ENCODE results near the gene OR13J1. TPM values are rescaled to one million over a fixed set of nuclear protein-coding genes. Genes with fewer than 3 reads are reported as not detected.

OR13J1 gene
- total RNA-seq, 1 donor, result not detected

GRCh38 chr9:35882263-35882848, 12.2 kb upstream of the OR13J1 start:
- Histone ChIP-seq H3K9me3 (ENCODE audit: low read depth, low read length) (peaks cover 7% of the 10 kb centered on the region), H3K27me3 (ENCODE audit: insufficient read depth, low read length) (peaks cover 14% of the 10 kb centered on the region)

GRCh38 chr9:35872505-35872904, 2.3 kb upstream of the OR13J1 start:
- peaks cover 19% of the 10 kb centered on the region for H3K9me3 ChIP-seq (ENCODE audit: low read depth, low read length)

More at GRCh38 chr9:35882263-35882848, 12.2 kb upstream of the OR13J1 start:
- H3K4me1 ChIP-seq (ENCODE audit: insufficient read depth, low read length), result no peaks in the 10 kb centered on the region
- no peak overlapping the region for H3K4me3 ChIP-seq (ENCODE audit: low read length)

GRCh38 chr9:35871545-35871944, 1.3 kb upstream of the OR13J1 start:
- H3K4me3 ChIP-seq (ENCODE audit: low read length), result no peak overlapping the region
- H3K9me3 ChIP-seq (ENCODE audit: low read depth, low read length), result peaks cover 10% of the 10 kb centered on the region
- no peaks in the 10 kb centered on the region for H3K4me1 ChIP-seq (ENCODE audit: insufficient read depth, low read length)

More at GRCh38 chr9:35872505-35872904, 2.3 kb upstream of the OR13J1 start:
- H3K27me3 ChIP-seq (ENCODE audit: insufficient read depth, low read length), result peaks cover 24% of the 10 kb centered on the region
- no peaks in the 10 kb centered on the region for H3K4me1 ChIP-seq (ENCODE audit: insufficient read depth, low read length)
- H3K4me3 ChIP-seq (ENCODE audit: low read length), result no peak overlapping the region

DNA sequence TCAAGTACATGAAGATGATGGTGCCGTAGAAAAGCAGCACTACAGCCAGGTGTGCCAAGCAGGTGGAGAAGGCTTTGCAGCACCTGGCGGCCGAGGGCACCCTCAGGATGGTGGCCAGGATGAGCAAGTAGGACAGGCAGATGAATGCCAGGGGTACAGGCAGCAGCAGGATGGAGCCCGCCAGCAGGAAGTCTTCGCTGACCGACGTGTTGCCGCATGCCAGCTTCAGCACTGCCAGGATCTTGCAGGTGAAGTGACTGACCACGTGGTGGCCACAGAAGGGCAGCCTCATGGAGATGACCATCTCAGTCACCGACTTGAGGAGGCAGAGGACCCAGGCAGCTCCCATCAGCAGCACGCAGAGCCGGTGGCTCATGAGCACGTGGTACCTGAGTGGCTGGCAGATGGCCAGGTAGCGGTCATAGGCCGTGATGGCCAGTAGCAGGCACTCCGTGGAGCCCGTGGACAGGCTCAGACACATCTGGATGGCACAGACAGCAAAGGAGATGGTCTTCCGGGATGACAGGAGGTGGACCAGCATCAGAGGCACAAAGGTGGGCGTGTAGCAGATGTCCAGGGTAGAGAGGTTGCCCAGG, 482 bp downstream of the OR13J1 start:
- H3K4me3 ChIP-seq (ENCODE audit: low read length), result no peak overlapping the region

More at GRCh38 chr9:35871545-35871944, 1.3 kb upstream of the OR13J1 start:
- H3K27me3 ChIP-seq (ENCODE audit: insufficient read depth, low read length), result peaks cover 16% of the 10 kb centered on the region

DNA sequence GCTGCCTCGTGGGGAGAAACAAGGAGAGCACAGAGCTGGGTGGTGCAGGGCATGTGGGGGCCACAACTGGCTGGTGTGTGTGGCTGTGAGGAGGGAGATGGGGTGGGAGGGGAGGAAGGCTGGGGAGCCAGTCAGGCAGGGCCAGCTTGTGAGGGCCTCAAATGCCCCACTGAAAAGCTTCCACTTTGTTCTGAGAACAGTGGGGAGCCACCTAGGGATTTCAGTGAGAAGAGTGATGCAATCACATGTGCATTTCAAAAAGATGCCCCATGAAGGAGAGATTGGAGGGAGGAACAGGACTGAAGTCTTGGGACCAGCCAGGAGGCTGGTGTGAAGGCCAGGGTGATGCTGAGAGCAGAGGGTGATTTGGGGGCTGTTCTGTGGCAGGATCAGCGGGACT, 1.3 kb downstream of the OR13J1 start:
- H3K4me3 ChIP-seq (ENCODE audit: low read length), result no peak overlapping the region
- H3K9me3 ChIP-seq (ENCODE audit: low read depth, low read length), result no peaks in the 10 kb centered on the region
- no peaks in the 10 kb centered on the region for H3K27me3 ChIP-seq (ENCODE audit: insufficient read depth, low read length)
- H3K4me1 ChIP-seq (ENCODE audit: insufficient read depth, low read length), result no peaks in the 10 kb centered on the region

More for the DNA sequence above, 482 bp downstream of the OR13J1 start:
- no peaks in the 10 kb centered on the region for H3K9me3 ChIP-seq (ENCODE audit: low read depth, low read length)
- no peaks in the 10 kb centered on the region for H3K4me1 ChIP-seq (ENCODE audit: insufficient read depth, low read length)
- H3K27me3 ChIP-seq (ENCODE audit: insufficient read depth, low read length), result peaks cover under 1% of the 10 kb centered on the region

- Histone ChIP-seq H3K27me3 (ENCODE audit: insufficient read depth, low read length) (no peaks in the 10 kb centered on the region), H3K4me3 (ENCODE audit: low read length) (no peak overlapping the region), H3K9me3 (ENCODE audit: low read depth, low read length) (no peaks in the 10 kb centered on the region), H3K4me1 (ENCODE audit: insufficient read depth, low read length) (no peaks in the 10 kb centered on the region)
Measured at GRCh38 chr9:35867538-35867937, 2.7 kb downstream of the OR13J1 start.

DNA sequence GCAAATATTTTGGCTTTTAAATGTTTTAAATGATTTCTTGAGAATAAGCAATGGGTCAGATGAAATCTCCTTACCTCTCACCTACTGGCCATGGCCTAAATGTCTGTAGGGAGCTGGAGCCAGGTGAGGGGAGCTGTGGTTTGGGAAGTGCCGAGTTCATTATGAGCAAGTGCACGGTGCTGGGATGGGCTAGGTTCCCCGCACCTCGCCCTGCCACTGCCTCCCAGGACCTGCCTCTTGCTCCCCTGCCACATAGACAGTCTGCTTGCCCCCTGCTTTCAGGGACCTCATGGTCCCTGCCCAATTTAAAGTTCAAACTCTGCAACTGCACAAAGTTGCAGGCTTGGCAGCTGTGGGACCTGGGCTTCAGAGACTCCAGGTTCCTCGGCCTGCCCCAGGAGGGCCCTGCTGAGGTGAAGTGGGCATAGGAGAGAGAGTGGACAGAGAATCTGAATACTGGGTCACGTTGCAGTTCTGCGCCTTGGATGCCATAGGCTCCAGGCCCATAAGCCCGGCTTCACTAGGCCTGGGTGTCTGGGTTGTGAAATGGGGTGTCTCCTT, 5.4 kb downstream of the OR13J1 start:
- no peaks in the 10 kb centered on the region for H3K4me1 ChIP-seq (ENCODE audit: insufficient read depth, low read length)
- no peaks in the 10 kb centered on the region for H3K27me3 ChIP-seq (ENCODE audit: insufficient read depth, low read length)
- no peaks in the 10 kb centered on the region for H3K9me3 ChIP-seq (ENCODE audit: low read depth, low read length)
- no peak overlapping the region for H3K4me3 ChIP-seq (ENCODE audit: low read length)

DNA sequence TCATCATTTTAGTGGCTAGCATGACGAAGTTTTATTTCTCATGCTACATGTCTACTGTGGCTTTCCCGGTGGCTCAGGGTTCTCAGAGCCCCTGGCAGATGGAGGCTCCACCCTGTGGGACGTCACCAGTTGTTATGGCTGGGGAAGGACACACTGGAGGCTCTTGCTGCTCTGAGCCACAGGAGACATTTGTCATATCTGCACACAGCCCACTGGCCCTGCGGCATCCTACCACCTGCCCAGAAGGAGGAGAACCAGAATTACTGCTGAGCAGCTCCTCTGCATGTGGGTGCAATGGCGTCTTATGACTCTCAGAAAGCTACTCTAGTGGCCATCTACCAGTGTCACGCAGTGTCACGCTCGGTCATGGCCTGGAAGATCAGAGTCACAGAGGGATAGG, 6.6 kb downstream of the OR13J1 start:
- Histone ChIP-seq H3K27me3 (ENCODE audit: insufficient read depth, low read length) (no peaks in the 10 kb centered on the region), H3K9me3 (ENCODE audit: low read depth, low read length) (no peaks in the 10 kb centered on the region), H3K4me1 (ENCODE audit: insufficient read depth, low read length) (no peaks in the 10 kb centered on the region), H3K4me3 (ENCODE audit: low read length) (no peak overlapping the region)

GRCh38 chr9:35862328-35862727, 7.9 kb downstream of the OR13J1 start:
- Histone ChIP-seq H3K4me3 (ENCODE audit: low read length) (no peak overlapping the region), H3K27me3 (ENCODE audit: insufficient read depth, low read length) (no peaks in the 10 kb centered on the region), H3K9me3 (ENCODE audit: low read depth, low read length) (no peaks in the 10 kb centered on the region), H3K4me1 (ENCODE audit: insufficient read depth, low read length) (no peaks in the 10 kb centered on the region)

DNA sequence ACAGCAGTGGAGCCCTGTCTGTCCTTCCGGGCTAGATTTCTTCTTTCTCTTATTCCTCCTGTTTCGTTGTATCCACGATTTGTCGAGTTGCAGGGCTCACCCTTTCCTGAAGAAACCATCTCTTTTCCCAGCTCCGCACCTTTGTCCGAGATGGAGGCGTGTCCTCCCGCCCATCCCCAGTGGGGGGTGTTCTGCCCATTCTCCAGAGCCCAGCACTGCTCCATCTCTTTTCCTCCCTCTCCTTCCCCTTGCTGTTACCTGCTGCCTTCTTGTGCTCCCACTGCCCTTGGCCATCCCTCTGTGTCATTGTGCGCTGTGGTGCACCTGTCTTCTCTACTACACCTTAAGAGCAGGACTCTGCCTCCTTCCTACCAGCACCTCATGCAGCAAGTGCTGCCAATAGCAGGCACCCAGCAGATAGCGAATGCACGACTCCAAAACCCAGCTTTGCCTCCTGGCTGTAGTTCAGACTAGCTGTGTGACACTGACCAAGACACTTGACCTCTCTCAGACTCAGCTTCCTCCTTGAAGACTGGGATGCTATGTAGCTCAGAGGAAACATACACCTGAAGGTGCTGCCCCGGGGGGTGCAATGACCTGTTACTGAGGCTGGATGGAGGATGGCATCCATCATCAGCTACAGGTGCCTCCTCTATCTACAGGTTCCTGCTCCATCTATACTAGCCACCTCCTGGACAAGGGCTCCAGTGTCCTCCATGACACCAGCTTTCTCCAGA, 8.9 kb downstream of the OR13J1 start:
- Histone ChIP-seq H3K4me1 (ENCODE audit: insufficient read depth, low read length) (no peaks in the 10 kb centered on the region), H3K9me3 (ENCODE audit: low read depth, low read length) (no peaks in the 10 kb centered on the region), H3K4me3 (ENCODE audit: low read length) (no peak overlapping the region), H3K27me3 (ENCODE audit: insufficient read depth, low read length) (no peaks in the 10 kb centered on the region)

- H3K27me3 ChIP-seq (ENCODE audit: insufficient read depth, low read length), result peaks cover 6% of the 10 kb centered on the region
- no peak overlapping the region for H3K4me3 ChIP-seq (ENCODE audit: low read length)
- H3K9me3 ChIP-seq (ENCODE audit: low read depth, low read length), result no peaks in the 10 kb centered on the region
- H3K4me1 ChIP-seq (ENCODE audit: insufficient read depth, low read length), result no peaks in the 10 kb centered on the region
Measured at GRCh38 chr9:35859990-35860339, 10.2 kb downstream of the OR13J1 start.

DNA sequence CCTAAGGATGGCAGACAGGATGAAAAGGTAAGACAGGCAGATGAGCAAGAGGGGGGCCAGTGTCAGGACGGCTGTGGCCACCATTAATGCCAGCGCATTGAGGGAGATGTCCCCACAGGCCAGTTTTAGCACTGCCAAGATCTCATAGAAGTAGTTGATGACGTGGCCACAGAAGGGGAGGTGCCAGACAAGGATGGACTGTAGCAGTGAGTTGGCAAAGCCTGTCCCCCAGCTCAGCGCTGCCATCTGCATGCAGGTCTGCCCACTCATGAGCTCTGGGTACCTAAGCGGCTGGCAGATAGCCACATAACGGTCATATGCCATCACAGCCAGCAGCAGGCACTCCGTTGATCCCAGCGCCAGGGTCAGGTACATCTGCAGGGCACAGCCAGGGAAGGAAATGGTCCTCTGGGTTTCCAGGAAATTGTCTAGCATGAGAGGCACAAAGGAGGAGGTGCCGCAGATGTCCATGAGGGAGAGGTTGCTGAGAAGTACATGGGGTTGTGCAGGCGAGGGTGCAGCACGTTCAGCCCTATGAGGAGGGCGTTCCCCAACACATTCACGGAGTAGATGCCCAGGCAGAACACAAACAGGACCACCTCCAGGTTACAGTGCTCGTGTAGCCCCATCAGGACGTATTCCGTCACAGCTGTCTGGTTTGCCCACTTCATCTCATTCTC, 10.8 kb downstream of the OR13J1 start:
- Histone ChIP-seq H3K9me3 (ENCODE audit: low read depth, low read length) (no peaks in the 10 kb centered on the region), H3K4me1 (ENCODE audit: insufficient read depth, low read length) (no peaks in the 10 kb centered on the region), H3K4me3 (ENCODE audit: low read length) (no peak overlapping the region), H3K27me3 (ENCODE audit: insufficient read depth, low read length) (peaks cover 6% of the 10 kb centered on the region)

- no peaks in the 10 kb centered on the region for H3K4me1 ChIP-seq (ENCODE audit: insufficient read depth, low read length)
- no peak overlapping the region for H3K4me3 ChIP-seq (ENCODE audit: low read length)
- no peaks in the 10 kb centered on the region for H3K9me3 ChIP-seq (ENCODE audit: low read depth, low read length)
- H3K27me3 ChIP-seq (ENCODE audit: insufficient read depth, low read length), result peaks cover 6% of the 10 kb centered on the region
Measured at GRCh38 chr9:35858458-35858857, 11.7 kb downstream of the OR13J1 start.

DNA sequence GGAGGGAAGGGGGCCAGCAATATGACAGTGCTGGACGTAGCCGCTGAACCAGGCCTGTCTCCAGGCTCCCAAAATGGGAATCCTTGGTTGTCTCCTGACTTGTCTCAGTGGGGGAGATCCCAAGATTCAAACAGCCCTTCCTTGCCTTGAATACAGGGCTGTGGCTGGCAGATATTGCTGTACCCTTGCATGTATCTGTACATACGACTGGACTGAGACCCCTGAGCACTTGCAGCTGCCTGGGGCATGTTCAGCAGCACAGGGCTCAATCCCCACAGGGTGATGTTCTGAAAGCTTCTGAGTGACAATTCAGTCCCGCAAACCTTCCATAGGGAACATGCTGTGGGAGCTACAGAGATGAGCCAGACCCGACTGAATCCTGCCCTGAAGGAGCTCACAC, 13.3 kb downstream of the OR13J1 start:
- H3K27me3 ChIP-seq (ENCODE audit: insufficient read depth, low read length), result peaks cover 6% of the 10 kb centered on the region

DNA sequence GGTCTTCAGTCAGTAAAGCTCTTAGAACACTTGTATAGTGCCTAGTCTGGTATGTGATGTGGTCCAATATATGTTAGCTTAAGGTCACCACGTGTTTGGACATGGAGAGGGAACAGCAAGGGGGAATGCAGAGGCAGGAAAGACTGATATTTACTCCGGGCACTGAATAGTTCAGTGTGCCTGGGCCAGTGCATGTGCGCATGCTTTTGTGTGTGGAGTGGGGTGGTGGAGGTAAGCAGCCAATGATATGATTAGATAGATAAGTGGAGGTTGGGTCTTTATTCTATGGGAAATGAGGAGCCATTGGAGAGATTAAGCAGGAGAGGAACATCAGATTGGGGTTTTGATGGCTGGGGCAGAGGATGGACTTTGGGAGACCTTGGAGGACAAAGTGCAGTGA, 14.0 kb downstream of the OR13J1 start:
- H3K9me3 ChIP-seq (ENCODE audit: low read depth, low read length), result no peaks in the 10 kb centered on the region
- no peak overlapping the region for H3K4me3 ChIP-seq (ENCODE audit: low read length)
- no peaks in the 10 kb centered on the region for H3K4me1 ChIP-seq (ENCODE audit: insufficient read depth, low read length)
- H3K27me3 ChIP-seq (ENCODE audit: insufficient read depth, low read length), result peaks cover 11% of the 10 kb centered on the region

More for the DNA sequence above, 13.3 kb downstream of the OR13J1 start:
- Histone ChIP-seq H3K9me3 (ENCODE audit: low read depth, low read length) (no peaks in the 10 kb centered on the region), H3K4me3 (ENCODE audit: low read length) (no peak overlapping the region), H3K4me1 (ENCODE audit: insufficient read depth, low read length) (no peaks in the 10 kb centered on the region)

All from mononuclear cell (primary cell).